OCI-LY1 (cell line): ENCODE data around the gene CST3.

Experiments used
- H2AFZ ChIP-seq: fragments of 200-600 bp; sonication (generic), shearing (Covaris generic); 2 replicates; pipeline ENCODE4 v1.6.0; 2014; ENCODE audit warnings: antibody characterized with exemption, mild to moderate bottlenecking, low read length
- H3F3A ChIP-seq: fragments of 200-600 bp; sonication (generic), shearing (Covaris generic); 2 replicates; pipeline ENCODE4 v1.6.0; 2014; ENCODE audit warnings: mild to moderate bottlenecking, antibody characterized with exemption, low read length, moderate library complexity; ENCODE audit not compliant: insufficient read depth
- H3K27ac ChIP-seq: fragments of 200-600 bp; sonication (generic); 2 replicates; pipeline ENCODE4 v1.5.1; 2014; ENCODE audit warnings: low read length, mixed run types, mild to moderate bottlenecking, low read depth; ENCODE audit not compliant: poor library complexity, severe bottlenecking
- H3K27me3 ChIP-seq: fragments of 200-600 bp; sonication (generic); 2 replicates; pipeline ENCODE4 v1.6.0; 2014; ENCODE audit warnings: antibody characterized with exemption, mild to moderate bottlenecking, low read length, moderate library complexity; ENCODE audit not compliant: insufficient read depth
- H3K36me3 ChIP-seq: fragments of 200-600 bp; sonication (generic); 2 replicates; pipeline ENCODE4 v1.6.1; 2014; ENCODE audit warnings: mild to moderate bottlenecking, antibody characterized with exemption, low read length, moderate library complexity, mixed read lengths; ENCODE audit not compliant: insufficient read depth
- H3K4me1 ChIP-seq: fragments of 200-600 bp; sonication (generic); 2 replicates; pipeline ENCODE4 v1.5.1; 2014; ENCODE audit warnings: mild to moderate bottlenecking, low read length, moderate library complexity; ENCODE audit not compliant: insufficient read depth, severe bottlenecking
- H3K4me2 ChIP-seq: fragments of 200-600 bp; sonication (generic), shearing (Covaris generic); 2 replicates; pipeline ENCODE4 v1.6.1; 2014; ENCODE audit warnings: low read length
- H3K4me3 ChIP-seq: fragments of 200-600 bp; sonication (generic); 2 replicates; pipeline ENCODE4 v1.5.1; 2014; ENCODE audit warnings: low read length, low read depth, mild to moderate bottlenecking, mixed read lengths; ENCODE audit not compliant: poor library complexity, severe bottlenecking
- H3K79me2 ChIP-seq: fragments of 200-600 bp; shearing (Covaris generic); 2 replicates; pipeline ENCODE4 v1.6.1; 2016; ENCODE audit warnings: mixed run types, low read length, mixed read lengths; ENCODE audit not compliant: insufficient read depth
- H3K9ac ChIP-seq: fragments of 200-600 bp; sonication (generic), shearing (Covaris generic); 2 replicates; pipeline ENCODE4 v1.6.1; 2014; ENCODE audit warnings: mild to moderate bottlenecking, low read length, mixed read lengths
- H3K9me2 ChIP-seq: fragments of 200-600 bp; sonication (generic), shearing (Covaris generic); 2 replicates; pipeline ENCODE4 v1.6.1; 2014; ENCODE audit warnings: low read depth, mild to moderate bottlenecking, low read length, mixed read lengths
- H3K9me3 ChIP-seq: fragments of 200-600 bp; shearing (Covaris generic); 2 replicates; pipeline ENCODE4 v1.6.1; 2014; ENCODE audit warnings: low read length, mixed read lengths
- H4K20me1 ChIP-seq: fragments of 200-600 bp; sonication (generic), shearing (Covaris generic); 2 replicates; pipeline ENCODE4 v1.6.0; 2016; ENCODE audit warnings: mild to moderate bottlenecking, low read length; ENCODE audit not compliant: insufficient read depth
- EZH2 ChIP-seq: fragments of 200-600 bp; sonication (generic), shearing (Covaris generic); IDR thresholded peaks from 2 replicates; pipeline ENCODE4 v1.8.0; 2017; ENCODE audit warnings: borderline replicate concordance, mixed run types, mild to moderate bottlenecking, antibody characterized with exemption, low read length, moderate library complexity, mixed read lengths
- TF ChIP-seq, protein P1 (sequence below): fragments of 200-600 bp; sonication (generic), shearing (Covaris generic); IDR thresholded peaks from 2 replicates; pipeline ENCODE4 v1.5.1; 2017; ENCODE audit warnings: mild to moderate bottlenecking, antibody characterized with exemption, low read length, moderate library complexity, mixed read lengths

The CST3 gene

DNA sequence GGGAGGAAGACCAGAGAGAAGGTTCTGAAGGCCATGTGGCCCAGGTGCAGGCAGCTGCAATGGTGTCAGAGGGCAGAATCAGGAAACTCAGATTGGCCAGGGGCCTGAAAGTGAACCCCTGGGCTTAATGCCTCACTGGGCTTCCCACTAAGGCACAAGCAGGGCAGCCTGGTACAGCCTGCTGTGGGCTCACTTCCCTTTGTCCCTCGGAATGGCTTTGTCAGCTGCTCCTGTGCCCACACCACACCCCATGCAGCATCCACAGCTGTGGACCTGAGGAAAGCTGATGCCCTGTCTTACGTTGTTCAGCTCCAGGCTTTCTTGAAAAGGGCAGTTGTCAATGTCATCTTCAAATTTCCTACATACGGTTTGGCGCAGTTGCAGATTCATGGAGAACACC lies 34.4 kb downstream of the CST3 start:
- H2AFZ ChIP-seq = no peak overlapping the region
- H3K36me3 ChIP-seq = no peaks in the 10 kb centered on the region
- H3K9me3 ChIP-seq = no peaks in the 10 kb centered on the region
- no peaks in the 10 kb centered on the region for H4K20me1 ChIP-seq
- no peaks in the 10 kb centered on the region for H3K9me2 ChIP-seq
- H3K4me3 ChIP-seq = no peak overlapping the region
- TF ChIP-seq, protein P1, sequence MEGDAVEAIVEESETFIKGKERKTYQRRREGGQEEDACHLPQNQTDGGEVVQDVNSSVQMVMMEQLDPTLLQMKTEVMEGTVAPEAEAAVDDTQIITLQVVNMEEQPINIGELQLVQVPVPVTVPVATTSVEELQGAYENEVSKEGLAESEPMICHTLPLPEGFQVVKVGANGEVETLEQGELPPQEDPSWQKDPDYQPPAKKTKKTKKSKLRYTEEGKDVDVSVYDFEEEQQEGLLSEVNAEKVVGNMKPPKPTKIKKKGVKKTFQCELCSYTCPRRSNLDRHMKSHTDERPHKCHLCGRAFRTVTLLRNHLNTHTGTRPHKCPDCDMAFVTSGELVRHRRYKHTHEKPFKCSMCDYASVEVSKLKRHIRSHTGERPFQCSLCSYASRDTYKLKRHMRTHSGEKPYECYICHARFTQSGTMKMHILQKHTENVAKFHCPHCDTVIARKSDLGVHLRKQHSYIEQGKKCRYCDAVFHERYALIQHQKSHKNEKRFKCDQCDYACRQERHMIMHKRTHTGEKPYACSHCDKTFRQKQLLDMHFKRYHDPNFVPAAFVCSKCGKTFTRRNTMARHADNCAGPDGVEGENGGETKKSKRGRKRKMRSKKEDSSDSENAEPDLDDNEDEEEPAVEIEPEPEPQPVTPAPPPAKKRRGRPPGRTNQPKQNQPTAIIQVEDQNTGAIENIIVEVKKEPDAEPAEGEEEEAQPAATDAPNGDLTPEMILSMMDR = no peak
- TF ChIP-seq EZH2 = no peak
- H3K4me1 ChIP-seq = no peaks in the 10 kb centered on the region
- H3K27ac ChIP-seq = no peak overlapping the region
- no peaks in the 10 kb centered on the region for H3K79me2 ChIP-seq
- no peaks in the 10 kb centered on the region for H3F3A ChIP-seq
- H3K4me2 ChIP-seq = no peak overlapping the region
- H3K9ac ChIP-seq = no peak overlapping the region
- H3K27me3 ChIP-seq = no peaks in the 10 kb centered on the region; the same call in 1 of the 2 replicates

DNA sequence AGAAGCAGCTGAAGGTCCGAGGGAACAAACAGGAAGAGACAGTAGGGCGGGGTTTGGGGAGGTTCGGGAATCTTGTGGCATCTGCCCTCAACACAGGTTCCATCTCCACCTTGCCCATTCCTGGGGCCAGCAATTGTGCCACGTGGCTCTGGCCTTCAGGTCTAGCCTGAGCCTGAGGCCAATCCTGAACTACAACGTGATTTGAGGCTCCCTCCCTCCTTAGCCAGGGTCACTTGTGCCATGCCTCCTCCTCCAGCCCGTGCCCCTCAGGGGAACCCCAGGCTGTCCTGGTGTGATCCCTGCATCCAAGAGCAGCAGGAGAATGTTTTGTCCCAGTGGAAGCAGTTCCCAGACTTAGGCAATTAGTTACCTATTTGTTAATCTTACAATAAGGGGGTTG lies 35.1 kb downstream of the CST3 start:
- Histone ChIP-seq H2AFZ (no peak overlapping the region), H3K79me2 (no peaks in the 10 kb centered on the region), H3K9ac (no peak overlapping the region), H3K4me3 (no peak overlapping the region), H3K9me2 (no peaks in the 10 kb centered on the region), H3K9me3 (no peaks in the 10 kb centered on the region), H3F3A (no peaks in the 10 kb centered on the region), H3K4me2 (no peak overlapping the region), H3K27ac (no peak overlapping the region), H3K4me1 (no peaks in the 10 kb centered on the region), H3K27me3 (no peaks in the 10 kb centered on the region; the same call in 1 of the 2 replicates), H3K36me3 (no peaks in the 10 kb centered on the region), H4K20me1 (no peaks in the 10 kb centered on the region)
- no peak for TF ChIP-seq EZH2
- TF ChIP-seq, protein P1 = no peak

DNA sequence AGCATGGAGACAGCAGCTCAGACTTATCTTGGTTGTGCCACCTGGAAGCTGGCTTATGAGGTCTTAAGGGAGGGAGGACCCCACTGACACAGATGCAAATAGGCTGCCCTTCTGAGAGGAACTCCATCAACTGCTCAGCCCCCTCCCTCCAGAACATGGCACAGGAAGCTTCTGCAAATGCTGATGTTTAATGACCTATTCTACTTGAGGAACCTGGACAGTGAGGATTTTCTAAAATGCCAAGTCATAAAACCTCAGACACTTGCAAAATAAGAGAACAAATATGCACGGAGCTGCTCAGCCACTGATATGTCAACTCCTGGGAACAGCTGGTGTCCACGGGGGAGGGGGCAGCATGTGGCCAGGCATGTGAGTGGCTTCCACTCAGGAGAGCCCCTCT lies 35.5 kb downstream of the CST3 start:
- H3K79me2 ChIP-seq = no peaks in the 10 kb centered on the region
- no peaks in the 10 kb centered on the region for H3F3A ChIP-seq
- TF ChIP-seq, protein P1 = no peak
- TF ChIP-seq EZH2 = no peak
- no peak overlapping the region for H3K27ac ChIP-seq
- no peaks in the 10 kb centered on the region for H3K36me3 ChIP-seq
- H3K4me3 ChIP-seq = no peak overlapping the region
- H3K4me1 ChIP-seq = no peaks in the 10 kb centered on the region
- H4K20me1 ChIP-seq = no peaks in the 10 kb centered on the region
- H3K9ac ChIP-seq = no peak overlapping the region
- H3K4me2 ChIP-seq = no peak overlapping the region
- no peaks in the 10 kb centered on the region for H3K9me3 ChIP-seq
- no peaks in the 10 kb centered on the region for H3K9me2 ChIP-seq
- no peaks in the 10 kb centered on the region for H3K27me3 ChIP-seq
- H2AFZ ChIP-seq = no peak overlapping the region
